Fibroblast of the aortic adventitia (primary cell): ENCODE data around the gene PCGF3. TPM values are rescaled to one million over a fixed set of nuclear protein-coding genes. Genes with fewer than 3 reads are reported as not detected.

Source experiments
- DNase-seq: peaks from one replicate; pipeline ENCODE4 v3.0.0-alpha.2; 2010; ENCODE audit warnings: low read depth
- H3K4me3 ChIP-seq: 2 replicates; pipeline ENCODE4 v1.5.1; 2011; ENCODE audit warnings: low read depth, mild to moderate bottlenecking, control low read depth, low read length, moderate library complexity
- total RNA-seq: library from RNA; depleted of rRNA; stranded (reverse); fragments of >200 nt; gene quantifications from 2 replicates; pipeline ENCODE4 v1.2.3, GENCODE V29; 2012; ENCODE audit warnings: low replicate concordance
- TF ChIP-seq, protein P1 (sequence below): IDR thresholded peaks from 2 replicates; pipeline ENCODE4 v1.5.1; 2011; ENCODE audit warnings: mild to moderate bottlenecking, low read length, control low read depth, inconsistent platforms; ENCODE audit not compliant: insufficient read depth

PCGF3 gene
- total RNA-seq, 1 donor: 24.2 TPM

DNA sequence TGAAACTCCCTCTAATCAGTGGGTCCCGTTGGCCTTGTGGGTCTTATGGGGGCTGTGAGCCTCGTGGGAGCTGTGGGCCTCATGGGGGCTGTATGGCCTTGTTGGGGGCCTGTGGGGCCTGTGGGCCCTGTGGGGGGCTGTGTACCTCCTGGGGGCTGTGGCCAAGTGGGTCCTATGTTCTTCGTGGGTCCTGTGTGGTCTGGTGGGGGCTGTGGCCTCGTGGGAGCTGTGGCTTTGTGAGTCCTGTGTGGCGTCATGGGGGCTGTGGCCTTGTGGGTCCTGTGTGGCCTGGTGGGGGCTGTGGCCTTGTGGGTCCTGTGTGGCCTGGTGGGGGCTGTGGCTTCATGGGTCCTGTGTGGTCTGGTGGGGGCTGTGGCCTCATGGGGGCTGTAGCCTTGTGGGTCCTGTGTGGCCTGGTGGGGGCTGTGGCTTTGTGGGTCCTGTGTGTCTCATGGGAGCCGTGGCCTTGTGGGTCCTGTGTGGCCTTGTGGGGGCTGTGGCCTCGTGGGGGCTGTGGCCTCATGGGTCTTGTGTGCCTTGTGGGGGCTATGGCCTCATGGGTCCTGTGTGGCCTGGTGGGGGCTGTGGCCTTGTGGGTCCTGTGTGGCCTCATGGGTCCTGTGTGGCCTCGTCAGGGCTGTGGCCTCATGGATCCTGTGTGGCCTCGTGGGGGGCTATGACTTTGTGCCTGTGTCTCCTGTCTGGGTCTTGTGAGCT is 7.4 kb downstream of the PCGF3 start:
- H3K4me3 ChIP-seq: no peak overlapping the region
- no peak for DNase-seq
- TF ChIP-seq, protein P1, sequence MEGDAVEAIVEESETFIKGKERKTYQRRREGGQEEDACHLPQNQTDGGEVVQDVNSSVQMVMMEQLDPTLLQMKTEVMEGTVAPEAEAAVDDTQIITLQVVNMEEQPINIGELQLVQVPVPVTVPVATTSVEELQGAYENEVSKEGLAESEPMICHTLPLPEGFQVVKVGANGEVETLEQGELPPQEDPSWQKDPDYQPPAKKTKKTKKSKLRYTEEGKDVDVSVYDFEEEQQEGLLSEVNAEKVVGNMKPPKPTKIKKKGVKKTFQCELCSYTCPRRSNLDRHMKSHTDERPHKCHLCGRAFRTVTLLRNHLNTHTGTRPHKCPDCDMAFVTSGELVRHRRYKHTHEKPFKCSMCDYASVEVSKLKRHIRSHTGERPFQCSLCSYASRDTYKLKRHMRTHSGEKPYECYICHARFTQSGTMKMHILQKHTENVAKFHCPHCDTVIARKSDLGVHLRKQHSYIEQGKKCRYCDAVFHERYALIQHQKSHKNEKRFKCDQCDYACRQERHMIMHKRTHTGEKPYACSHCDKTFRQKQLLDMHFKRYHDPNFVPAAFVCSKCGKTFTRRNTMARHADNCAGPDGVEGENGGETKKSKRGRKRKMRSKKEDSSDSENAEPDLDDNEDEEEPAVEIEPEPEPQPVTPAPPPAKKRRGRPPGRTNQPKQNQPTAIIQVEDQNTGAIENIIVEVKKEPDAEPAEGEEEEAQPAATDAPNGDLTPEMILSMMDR: no peak

DNA sequence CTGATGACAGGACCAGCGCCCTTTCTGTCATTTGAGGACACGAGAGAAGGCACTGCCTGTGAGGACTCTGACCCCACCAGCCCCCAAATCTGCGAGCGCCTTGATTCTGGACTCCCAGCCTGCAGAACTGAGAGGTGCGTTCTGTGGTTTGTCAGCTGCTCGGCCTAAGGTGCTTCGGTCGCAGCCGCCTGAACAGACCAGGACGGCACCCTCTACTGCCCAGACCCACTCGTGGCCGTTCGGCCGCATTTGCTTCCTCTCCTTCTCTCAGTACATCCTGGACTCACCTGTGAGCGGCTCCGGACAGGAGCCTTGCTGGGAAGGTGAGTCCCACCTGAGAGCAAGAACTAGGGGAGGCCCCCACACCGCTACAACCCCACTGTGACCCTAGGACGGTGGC is 8.5 kb downstream of the PCGF3 start:
- H3K4me3 ChIP-seq: no peak overlapping the region
- TF ChIP-seq, protein P1: no peak
- no peak for DNase-seq

DNA sequence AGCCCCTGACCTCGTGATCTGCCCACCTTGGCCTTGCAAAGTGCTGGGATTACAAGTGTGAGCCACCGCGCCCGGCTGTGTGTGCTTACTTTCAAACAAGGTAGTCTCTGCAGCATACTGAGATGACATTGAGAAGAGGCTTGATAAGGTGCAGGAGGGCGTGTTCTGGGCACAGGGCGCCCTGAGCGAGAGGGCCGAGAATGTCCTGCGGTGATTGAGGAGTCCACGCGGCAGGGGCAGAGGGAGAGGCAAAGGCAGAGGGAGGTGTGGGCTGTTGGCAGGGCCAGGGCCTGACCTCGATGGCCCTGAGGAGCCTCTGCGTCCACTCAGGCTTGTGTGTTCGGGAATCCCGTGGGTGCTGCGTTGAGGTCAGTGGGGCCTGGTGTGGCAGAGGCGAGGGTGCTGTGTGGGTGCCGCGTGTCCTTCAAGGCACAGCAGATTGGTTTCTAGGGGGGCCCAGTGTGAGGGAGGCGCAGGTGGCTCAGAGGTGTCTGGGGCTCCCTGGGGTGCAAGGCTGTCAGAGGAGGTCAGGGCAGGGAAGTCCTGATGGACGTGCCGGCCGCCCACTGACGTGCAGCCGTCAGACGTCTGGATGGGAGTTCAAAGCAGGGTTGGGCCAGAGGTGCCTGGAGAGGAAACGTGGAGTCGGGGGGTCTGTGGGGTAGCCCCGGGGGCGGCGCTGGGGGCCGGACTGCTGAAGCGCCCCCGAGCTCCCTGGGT is 12.1 kb downstream of the PCGF3 start:
- DNase-seq: no peak
- no peak overlapping the region for H3K4me3 ChIP-seq
- TF ChIP-seq, protein P1: no peak

- no peak overlapping the region for H3K4me3 ChIP-seq
- no peak for DNase-seq
- TF ChIP-seq, protein P1: no peak
Observed at GRCh38 chr4:718460-718859, 12.8 kb downstream of the PCGF3 start.

DNA sequence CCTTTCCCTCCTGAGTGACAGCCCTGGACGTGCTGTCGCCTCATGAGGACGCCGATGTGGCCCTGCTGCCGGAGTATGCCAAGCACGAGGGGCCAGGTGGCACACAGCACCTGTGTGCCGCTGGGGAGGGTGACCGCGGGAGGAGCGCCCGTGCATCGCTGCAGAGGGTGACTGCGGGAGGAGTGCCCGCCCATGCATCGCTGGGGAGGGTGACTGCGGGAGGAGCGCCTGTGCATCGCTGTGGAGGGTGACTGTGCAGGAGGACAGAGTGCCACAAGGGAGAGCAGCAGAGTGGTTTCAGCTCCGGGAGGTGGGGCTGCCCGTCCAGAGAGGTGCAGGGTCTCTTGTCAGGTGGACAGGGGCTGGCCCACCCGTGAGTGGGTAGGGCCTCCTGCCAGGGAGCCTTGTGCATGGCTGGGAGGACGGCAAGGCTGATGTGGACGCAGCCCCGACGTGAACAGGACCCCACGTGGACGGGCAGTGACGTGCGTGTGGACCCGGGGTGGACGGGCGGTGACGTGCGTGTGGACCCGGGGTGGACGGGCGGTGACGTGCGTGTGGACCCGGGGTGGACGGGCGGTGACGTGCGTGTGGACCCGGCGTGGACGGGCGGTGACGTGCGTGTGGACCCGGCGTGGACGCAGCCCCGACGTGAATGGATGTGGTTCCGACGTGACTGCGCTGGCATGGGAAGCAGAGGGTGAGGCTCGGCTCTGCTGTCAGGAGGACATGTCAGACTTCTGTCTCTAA is 14.7 kb downstream of the PCGF3 start:
- no peak for DNase-seq
- TF ChIP-seq, protein P1: no peak
- no peak overlapping the region for H3K4me3 ChIP-seq

DNA sequence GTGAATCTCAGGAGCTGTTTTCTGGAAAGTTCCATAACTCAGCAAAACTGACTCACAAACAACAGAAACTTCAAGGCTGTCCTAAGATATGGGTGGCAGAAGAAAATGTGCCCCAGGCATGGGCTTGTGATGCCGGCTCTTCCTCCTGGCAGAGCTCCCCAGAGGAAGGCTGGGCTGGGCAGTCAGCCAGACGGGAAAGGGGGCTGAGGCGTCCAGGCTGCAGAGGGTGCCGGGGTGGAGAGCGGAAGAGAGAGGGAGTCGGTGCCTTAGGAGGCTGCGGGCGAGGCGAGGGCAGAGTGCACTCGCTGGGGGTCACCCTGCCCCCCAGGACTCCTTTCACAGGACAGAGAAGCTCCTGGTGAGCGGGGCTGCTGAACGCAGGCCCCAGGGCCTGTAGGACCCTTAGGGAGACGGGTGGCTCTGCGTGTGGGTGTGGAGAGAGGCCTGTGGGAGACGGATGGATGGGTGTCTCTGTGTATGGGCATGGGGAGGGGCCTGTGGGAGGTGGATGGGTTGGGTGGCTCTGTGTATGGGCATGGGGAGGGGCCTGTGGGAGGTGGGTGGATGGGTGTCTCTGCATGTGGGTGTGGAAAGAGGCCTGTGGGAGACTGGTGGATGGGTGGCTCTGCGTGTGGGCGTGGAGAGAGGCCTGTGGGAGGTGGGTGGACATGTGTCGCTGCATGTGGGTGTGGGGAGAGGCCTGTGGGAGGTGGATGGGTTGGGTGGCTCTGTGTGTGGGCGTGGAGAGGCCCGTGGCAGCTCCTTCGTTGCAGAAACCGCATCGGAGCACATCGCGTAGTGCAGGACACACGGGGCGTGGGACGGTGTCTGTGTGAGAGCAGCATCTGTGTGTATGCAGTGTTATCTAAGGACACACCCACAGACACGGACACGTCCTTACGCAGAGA is 15.9 kb downstream of the PCGF3 start:
- no peak for DNase-seq
- H3K4me3 ChIP-seq: no peak overlapping the region
- TF ChIP-seq, protein P1: no peak
